DMS 273 treated with DMSO at 0.1 percent for 48 hours (cell line): Measurements from ENCODE around the gene SOX6.
"Not testable (repeated sequence)": the region's sequence is repeated elsewhere in the genome, so short reads cannot be mapped to it uniquely, and the experiment has no call there.

Experiments used
- DNase-seq: peaks from one replicate; lab custom pipeline; 2025; lab: John Stamatoyannopoulos, UW

The SOX6 gene

DNA sequence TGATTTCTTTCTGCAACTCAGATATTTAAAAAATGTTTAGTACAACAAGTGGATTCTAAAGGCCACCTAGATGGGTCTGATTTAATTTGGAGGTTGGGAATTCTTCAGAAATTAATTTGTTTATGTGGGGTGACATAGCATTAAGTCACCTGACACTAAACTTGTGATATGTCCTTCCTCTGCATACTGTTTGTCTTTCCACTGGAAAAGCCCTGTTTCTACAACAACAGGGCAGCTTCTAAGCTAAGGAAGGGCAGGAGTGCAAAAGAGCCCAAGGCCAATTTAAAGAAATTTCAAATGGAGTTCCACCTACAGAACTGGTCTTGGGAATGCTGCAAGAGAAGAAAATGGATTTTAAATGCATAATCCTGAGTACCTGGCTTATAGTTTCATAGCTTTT, 319.2 kb downstream of the SOX6 start:
- DNase-seq: no peak

GRCh38 chr11:16036218-16036617, 320.1 kb downstream of the SOX6 start:
- no peak for DNase-seq

- DNase-seq: no peak
These were observed 322.3 kb downstream of the SOX6 start for GRCh38 chr11:16034074-16034473.

GRCh38 chr11:16032974-16033373, 323.4 kb downstream of the SOX6 start:
- no peak for DNase-seq

DNA sequence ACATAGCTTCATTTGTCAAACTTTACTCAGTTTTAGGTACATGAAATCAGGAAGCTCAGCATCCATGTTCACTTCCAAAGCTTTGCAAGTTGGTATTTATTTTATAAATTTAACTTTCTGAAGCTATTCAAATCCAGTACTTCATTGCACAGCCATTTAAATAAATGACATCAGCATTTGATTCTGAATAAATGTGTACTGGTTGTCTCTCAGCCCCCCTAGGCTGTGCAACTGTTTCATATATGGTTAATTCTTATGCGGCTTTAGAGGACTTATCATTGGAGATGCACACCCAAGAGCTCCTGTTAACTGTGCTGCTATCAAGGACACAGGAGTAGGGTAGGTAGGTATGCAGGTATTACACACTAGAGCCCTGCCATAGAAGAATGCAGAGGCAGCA, 325.1 kb downstream of the SOX6 start:
- DNase-seq: no peak

DNA sequence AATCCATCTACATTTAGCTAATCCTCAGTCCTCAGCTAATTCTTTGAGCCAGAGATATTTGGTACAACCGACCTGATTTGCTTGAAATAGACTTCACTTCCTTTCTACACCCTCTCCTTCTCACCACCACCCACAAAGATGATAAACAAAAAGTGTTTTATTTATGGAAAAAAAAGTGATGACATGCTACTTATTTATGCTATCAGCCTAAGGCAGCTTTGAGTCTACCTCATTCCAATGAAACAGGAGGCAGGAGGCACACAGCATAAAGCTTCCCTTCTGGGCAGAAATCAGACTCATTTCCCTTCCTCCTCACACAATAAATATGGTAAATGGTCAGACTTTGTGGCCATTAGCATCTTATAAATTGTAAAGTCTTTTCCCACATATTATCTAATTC, 325.7 kb downstream of the SOX6 start:
- DNase-seq: no peak

DNA sequence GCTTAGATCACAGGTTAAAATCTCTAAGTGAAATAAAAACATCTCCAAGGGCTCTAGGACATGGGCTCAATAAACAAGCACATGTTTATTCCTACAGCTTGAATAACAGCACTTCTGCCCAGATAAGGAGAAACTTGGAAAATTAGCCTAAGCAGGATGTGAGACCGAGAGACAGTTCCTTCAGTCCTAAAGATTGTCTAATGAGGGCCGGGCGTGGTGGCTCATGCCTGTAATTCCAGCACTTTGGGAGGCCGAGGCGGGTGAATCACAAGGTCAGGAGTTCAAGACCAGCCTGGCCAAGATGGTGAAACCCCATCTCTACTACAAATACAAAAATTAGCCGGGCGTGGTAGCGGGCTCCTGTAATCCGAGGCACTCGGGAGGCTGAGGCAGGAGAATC, 327.2 kb downstream of the SOX6 start:
- DNase-seq: not testable (repeated sequence)

DNA sequence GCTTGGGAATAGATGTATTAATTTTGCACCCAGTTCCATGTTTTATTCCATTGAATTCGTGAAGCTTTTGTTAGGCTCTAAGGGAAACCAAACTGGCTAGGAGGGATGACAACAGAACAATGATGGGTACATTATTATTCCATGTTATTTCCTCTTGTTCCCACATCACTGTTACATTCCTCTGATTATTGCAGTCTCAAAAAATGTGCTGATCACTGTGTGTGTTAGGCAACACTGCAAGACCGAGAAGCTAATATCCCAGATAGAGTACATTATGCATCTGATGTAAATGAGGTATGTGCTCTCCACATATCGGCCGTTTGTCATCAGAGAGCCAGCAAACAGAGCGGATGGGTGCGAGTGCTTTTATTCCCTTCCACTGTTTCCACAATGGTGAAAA, 327.9 kb downstream of the SOX6 start:
- no peak for DNase-seq

GRCh38 chr11:16027621-16028020, 328.7 kb downstream of the SOX6 start:
- no peak for DNase-seq

- no peak for DNase-seq
These were observed 329.5 kb downstream of the SOX6 start for GRCh38 chr11:16026849-16027248.

- no peak for DNase-seq
These were observed 337.4 kb downstream of the SOX6 start for GRCh38 chr11:16018931-16019330.

GRCh38 chr11:16016468-16016829, 339.9 kb downstream of the SOX6 start:
- DNase-seq: no peak

DNA sequence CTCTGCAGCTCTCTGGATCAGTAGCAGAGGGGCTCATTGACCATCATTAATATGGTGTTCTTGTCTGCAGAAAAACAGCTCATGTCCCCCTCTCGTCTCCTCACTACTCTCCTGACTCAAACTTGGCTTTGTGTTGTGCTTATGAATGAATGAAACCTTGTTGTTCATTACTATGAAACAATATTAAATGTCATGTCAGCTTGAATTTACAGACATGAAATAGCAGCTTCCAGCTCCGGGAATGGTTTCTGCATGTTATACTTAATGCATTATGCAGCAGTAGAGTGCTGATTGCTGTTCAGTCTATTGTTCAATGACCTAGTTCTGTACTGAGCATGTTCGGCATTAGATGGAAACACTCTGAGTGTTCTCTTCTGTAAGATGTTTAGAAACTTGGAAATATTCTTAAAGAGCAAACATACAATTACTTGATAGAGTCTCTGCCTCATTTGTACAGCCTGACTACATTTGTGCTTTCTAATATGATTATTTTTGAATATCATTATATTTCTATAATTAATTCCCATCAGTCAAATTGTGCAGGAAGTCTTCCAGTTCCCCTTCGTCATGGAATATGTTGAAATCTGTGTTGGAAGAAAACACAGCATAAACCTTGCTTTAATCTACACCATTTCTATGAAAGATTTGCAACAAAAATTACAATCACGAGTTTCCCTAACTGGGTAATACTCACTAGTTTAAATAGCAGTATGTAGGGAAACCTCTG, 340.4 kb downstream of the SOX6 start:
- DNase-seq: no peak

GRCh38 chr11:16013649-16014275, 342.6 kb downstream of the SOX6 start:
- no peak for DNase-seq

- no peak for DNase-seq
These were observed 343.1 kb downstream of the SOX6 start for GRCh38 chr11:16013242-16013641.

GRCh38 chr11:16012125-16012751, 344.1 kb downstream of the SOX6 start:
- DNase-seq: no peak

- no peak for DNase-seq
These were observed 344.9 kb downstream of the SOX6 start for GRCh38 chr11:16011396-16011795.

- DNase-seq: no peak
These were observed 347.3 kb downstream of the SOX6 start for GRCh38 chr11:16009021-16009420.

- no peak for DNase-seq
These were observed 348.8 kb downstream of the SOX6 start for GRCh38 chr11:16007514-16007913.

GRCh38 chr11:16002942-16003341, 353.4 kb downstream of the SOX6 start:
- no peak for DNase-seq

DNA sequence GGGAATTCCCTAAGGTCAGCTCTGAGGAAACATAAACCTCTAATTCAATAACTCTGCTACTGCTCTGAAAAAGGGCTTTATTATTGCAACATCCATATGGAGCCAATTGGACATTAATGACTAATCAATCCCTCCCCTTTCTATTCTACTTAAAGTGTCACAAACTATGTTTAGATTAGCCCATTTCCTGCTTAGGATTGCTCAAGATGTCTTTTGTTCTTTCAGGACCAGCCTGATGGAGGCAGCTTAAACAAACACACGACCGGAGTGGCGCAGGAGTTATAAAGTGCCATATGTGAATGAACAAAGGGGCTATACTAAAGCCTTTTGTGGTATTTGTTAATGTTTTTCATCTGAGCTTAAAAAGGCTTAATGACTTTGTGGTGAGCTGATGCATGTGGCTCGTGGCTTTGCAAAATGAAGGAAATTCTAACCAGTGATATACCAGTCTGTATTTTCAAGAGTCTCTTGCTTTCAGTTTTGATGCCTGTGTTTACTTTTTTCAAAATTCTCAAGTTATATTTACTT, 354.4 kb downstream of the SOX6 start:
- DNase-seq: no peak

- DNase-seq: no peak
These were observed 355.2 kb downstream of the SOX6 start for GRCh38 chr11:16001044-16001568.

DNA sequence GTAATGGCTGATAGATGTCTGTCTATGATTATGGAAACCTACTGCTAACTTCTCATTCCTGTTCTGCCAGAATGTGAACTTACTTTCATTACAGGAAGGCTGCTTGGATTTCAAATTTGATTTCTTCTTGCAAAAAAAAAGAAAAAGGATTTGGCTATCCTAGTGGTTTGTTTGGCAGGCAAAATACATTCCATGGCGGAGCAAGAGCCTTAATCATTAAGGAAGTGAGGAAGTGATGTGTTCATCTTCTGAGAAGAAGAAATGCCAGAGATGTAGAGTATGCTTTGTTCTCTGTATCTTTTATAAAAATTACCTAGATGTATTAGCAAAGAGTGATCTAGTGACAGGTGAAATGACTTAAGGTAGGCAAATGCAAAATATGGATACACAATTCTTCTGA, 356.3 kb downstream of the SOX6 start:
- no peak for DNase-seq
